ENCODE data around the gene NUDCD3. TPM values are rescaled to one million over a fixed set of nuclear protein-coding genes. Genes with fewer than 3 reads are reported as not detected.

Gene NUDCD3
- total and polyA plus RNA-seq, 8 donors: 12.9 to 147 (median 29.5) TPM

DNA sequence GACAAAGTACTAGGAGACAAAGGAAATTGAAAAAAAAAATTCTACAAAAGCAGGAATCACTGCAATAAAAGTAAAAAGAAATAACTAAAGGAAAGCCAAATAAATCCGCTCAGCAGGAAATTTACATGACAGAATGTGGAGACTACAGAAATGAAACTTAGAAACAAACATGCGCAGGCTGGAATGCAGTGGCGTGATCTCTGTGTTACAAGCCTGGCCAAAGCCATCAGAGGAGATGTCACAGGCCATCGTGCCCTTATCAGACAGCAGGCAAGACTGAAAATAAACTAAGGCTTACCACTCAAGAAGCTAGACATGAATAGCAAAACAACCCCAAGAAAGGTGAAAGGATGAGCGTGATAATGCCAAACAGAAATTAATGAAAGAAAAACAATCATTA is 158.8 kb downstream of the NUDCD3 start:
- no peak for DNase-seq
- no peaks in the 10 kb centered on the region for H3K36me3 ChIP-seq
- WGBS, 5 donors: 46 to 65% (median 51%) methylated on average over 5 of the region's 5 CpGs
- H3K27me3 ChIP-seq: peaks cover 0 to 13% (median 7%) of the 10 kb centered on the region in 3 donors
- no peak for TF ChIP-seq POLR2AphosphoS5 (IDR thresholded peaks at IDR 0.05)
- no peak for TF ChIP-seq POLR2A (IDR thresholded peaks at IDR 0.05)
- TF ChIP-seq EP300 (IDR thresholded peaks at IDR 0.05): no peak
- TF ChIP-seq CTCF (IDR thresholded peaks at IDR 0.05): no peak
- no peak overlapping the region for H3K27ac ChIP-seq
- no peaks in the 10 kb centered on the region for H3K4me1 ChIP-seq
- intact Hi-C loops (cut with DNase I; ENCODE audit: low total_unique reads): no loop called here
- H3K4me3 ChIP-seq: no peak overlapping the region
- H3K9me3 ChIP-seq: peaks cover 0 to 6% (median 6%) of the 10 kb centered on the region in 4 donors

DNA sequence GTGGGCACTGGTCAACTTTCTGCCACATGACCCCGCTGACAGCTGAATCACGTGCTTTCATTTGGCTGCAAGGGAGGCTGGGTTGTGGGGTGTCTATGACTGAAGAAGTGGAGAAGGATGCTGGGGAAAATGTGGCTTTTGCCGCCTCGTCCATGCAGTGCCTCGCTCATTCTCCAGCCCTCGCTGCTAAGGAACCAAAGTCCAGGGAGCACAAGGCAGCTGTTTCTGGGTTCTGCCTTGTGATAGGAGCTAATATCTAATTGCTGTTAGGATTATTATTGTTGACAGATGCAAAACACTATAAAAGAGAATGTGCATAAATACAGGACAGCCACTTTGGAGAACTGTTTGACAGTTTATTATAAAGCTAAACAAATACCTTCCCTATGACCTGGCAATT is 160.1 kb downstream of the NUDCD3 start:
- WGBS, 5 donors: 71 to 75% (median 73%) methylated on average over 6 of the region's 6 CpGs
- DNase-seq: no peak
- H3K4me3 ChIP-seq: no peak overlapping the region
- H3K27me3 ChIP-seq: peaks cover 6 to 25% (median 18%) of the 10 kb centered on the region in 3 donors
- no peak for TF ChIP-seq POLR2A (IDR thresholded peaks at IDR 0.05)
- no peak for TF ChIP-seq POLR2AphosphoS5 (IDR thresholded peaks at IDR 0.05)
- no peak for TF ChIP-seq EP300 (IDR thresholded peaks at IDR 0.05)
- TF ChIP-seq CTCF (IDR thresholded peaks at IDR 0.05): no peak
- H3K4me1 ChIP-seq: peaks cover 0 to 7% (median 5%) of the 10 kb centered on the region in 4 donors
- H3K9me3 ChIP-seq: no peaks in the 10 kb centered on the region
- no peaks in the 10 kb centered on the region for H3K36me3 ChIP-seq
- intact Hi-C loops (cut with DNase I; ENCODE audit: low total_unique reads): no loop called here
- no peak overlapping the region for H3K27ac ChIP-seq

DNA sequence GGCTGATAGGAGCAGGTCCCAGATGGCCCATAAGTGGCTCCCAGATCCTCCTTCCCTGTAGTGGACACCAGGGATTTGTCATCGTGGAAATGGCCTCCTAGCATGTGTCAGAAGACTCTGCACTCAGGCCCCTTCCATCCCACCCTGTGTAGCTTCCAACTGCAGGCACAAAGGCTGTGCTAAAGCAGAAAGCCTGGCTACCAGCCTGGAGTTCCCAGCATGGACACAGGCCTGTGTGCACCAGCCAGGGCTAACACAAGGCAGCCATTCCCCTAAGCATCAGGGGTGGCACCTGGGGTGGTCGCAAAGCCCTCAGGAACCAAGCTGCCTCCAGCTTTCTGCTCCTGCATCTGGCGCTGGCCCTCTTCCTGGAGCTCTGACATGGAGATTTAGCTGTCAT is 160.6 kb downstream of the NUDCD3 start:
- Histone ChIP-seq H3K36me3 (no peaks in the 10 kb centered on the region), H3K9me3 (no peaks in the 10 kb centered on the region), H3K4me3 (no peak overlapping the region), H3K27me3 (peaks cover 6 to 30% (median 18%) of the 10 kb centered on the region in 3 donors), H3K27ac (no peak overlapping the region), H3K4me1 (peaks cover under 1 to 7% (median 6%) of the 10 kb centered on the region in 4 donors)
- WGBS, 5 donors: 62 to 94% (median 83%) methylated on average over 2 to 3 of the region's 3 CpGs
- peak in 1 of 2 donors; percentile 9 for DNase-seq
- TF ChIP-seq POLR2A (IDR thresholded peaks at IDR 0.05) (no peak), POLR2AphosphoS5 (IDR thresholded peaks at IDR 0.05) (no peak), CTCF (IDR thresholded peaks at IDR 0.05) (no peak), EP300 (IDR thresholded peaks at IDR 0.05) (no peak)
- intact Hi-C loops (cut with DNase I; ENCODE audit: low total_unique reads): no loop called here

Small RNAs within 50 kb of the gene (small RNA-seq; reads per million reads assigned to genes)
- 0 reads per million in 4 donors for gene RNU6-1097P

Other genes with a start within 250 kb of the NUDCD3 start
- gene CAMK2B, start 165.1 kb downstream of the NUDCD3 start, total RNA-seq: 1 to 10 TPM in 2 of 5 donors, under 1 TPM in 1, not detected in 2; 0.92 to 7.6 (median 4.6) TPM
- gene CAMK2B, start 165.1 kb downstream of the NUDCD3 start, polyA plus RNA-seq: 10 to 100 TPM in 1 of 3 donors, 1 to 10 TPM in 2; 2.9 to 28.4 (median 6.2) TPM
- 1 to 10 TPM in 3 of 5 donors, not detected in 2; 1.1 to 4.9 (median 1.6) TPM for gene NPC1L1, start 50.7 kb upstream of the NUDCD3 start, total RNA-seq
- under 1 TPM in 2 of 3 donors, not detected in 1; 0.12 to 0.20 TPM for gene NPC1L1, start 50.7 kb upstream of the NUDCD3 start, polyA plus RNA-seq
- 10 to 100 TPM; 35.6 to 95.1 (median 47.4) TPM for gene DDX56, start 83.2 kb upstream of the NUDCD3 start, total RNA-seq
- 10 to 100 TPM; 40.9 to 98.7 (median 63.7) TPM for gene DDX56, start 83.2 kb upstream of the NUDCD3 start, polyA plus RNA-seq
- 100 to 1,000 TPM in 4 of 5 donors, 10 to 100 TPM in 1; 60.7 to 235 (median 111) TPM for gene TMED4, start 91.6 kb upstream of the NUDCD3 start, total RNA-seq
- gene TMED4, start 91.6 kb upstream of the NUDCD3 start, polyA plus RNA-seq: 10 to 100 TPM; 13.4 to 36.1 (median 24.5) TPM
- gene OGDH, start 116.0 kb upstream of the NUDCD3 start, total RNA-seq: 10 to 100 TPM; 21.6 to 92.0 (median 56.5) TPM
- 10 to 100 TPM; 19.8 to 31.8 (median 30.8) TPM for gene OGDH, start 116.0 kb upstream of the NUDCD3 start, polyA plus RNA-seq